ENCODE data around the gene ANKLE1.

Gene ANKLE1

DNA sequence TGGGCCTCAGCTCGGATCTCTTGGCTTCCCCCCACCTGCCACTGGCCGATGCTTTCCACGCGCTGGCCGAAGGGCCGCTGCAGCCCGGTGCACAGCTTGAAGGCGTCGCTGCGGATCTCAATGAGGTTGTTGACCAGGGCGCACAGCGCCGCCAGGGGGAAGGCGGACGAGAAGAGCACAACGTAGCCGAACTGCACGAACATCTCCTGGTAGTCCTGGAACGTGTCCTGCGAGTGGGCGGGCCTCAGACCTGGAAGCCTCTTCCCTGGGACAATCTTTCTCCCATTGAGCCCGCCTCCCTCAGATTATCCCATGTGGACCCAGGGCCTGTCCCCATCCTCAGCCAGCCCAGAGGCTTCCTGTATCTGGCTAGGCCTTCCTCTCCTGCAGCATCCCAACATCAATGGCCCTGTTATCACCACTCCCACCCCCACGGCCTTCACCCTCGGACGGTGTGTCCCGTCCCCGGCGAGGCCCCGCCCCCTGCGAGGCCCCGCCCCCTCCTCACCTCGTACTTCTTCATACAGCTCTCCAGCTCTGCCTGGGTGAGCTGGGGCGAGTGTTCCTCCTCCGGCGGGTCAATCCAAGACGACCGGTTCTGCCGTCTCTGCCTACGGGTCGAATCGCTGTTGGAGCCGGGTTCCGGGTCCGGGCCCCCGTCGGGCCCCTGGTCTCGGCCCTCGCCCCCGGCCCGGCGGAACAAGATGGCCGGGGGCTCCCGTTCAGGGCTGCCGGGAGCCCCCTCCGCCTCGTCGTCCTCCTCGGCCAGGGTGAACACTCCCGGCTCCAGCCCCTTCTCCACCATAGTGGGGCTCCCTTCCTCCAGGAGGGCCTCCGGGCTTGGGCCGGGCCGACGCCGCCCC lies 46.2 kb downstream of the ANKLE1 start:
- no peak for FAIRE-seq

DNA sequence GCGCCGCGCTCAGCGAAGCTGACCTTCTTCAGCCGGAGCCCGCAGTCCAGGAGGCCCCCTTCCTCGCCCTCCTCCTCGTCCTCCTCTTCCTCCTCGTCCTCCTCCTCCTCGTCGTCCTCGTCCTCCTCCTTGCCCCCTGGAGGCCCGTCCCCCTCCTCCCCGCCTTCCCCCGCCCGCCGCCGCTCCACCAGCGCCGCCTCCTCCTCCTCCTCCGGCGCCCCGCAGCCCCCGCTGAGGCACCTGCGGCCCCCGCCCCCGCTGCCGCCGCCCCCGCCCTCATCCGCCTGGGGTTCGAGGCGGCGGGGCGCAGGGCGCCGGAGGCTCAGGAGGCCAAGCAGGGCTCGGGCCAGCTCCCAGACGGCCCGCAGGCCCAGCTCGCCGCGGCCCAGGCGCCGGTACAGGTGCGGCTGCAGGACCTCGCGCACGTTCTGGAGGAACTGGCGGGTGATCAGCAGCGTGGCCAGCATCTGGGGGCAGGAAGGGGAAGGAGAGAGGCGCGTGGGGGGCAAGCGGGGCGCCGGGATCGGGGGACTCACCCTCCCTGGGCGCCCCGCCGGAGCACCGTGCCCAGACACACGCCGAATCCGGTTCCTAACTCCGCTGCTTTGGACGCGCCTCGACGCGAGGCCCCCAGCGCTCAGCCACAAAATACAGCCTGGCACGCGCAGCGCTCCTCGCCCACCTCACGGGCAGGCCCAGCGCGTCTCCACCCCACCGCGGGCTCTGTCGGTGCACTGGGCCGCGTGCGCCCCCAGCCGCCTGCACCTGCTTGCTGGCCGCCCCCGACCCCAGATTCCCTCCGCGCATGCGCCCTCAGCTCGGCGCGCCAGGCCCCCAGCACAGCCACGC lies 47.0 kb downstream of the ANKLE1 start:
- no peak for FAIRE-seq

DNA sequence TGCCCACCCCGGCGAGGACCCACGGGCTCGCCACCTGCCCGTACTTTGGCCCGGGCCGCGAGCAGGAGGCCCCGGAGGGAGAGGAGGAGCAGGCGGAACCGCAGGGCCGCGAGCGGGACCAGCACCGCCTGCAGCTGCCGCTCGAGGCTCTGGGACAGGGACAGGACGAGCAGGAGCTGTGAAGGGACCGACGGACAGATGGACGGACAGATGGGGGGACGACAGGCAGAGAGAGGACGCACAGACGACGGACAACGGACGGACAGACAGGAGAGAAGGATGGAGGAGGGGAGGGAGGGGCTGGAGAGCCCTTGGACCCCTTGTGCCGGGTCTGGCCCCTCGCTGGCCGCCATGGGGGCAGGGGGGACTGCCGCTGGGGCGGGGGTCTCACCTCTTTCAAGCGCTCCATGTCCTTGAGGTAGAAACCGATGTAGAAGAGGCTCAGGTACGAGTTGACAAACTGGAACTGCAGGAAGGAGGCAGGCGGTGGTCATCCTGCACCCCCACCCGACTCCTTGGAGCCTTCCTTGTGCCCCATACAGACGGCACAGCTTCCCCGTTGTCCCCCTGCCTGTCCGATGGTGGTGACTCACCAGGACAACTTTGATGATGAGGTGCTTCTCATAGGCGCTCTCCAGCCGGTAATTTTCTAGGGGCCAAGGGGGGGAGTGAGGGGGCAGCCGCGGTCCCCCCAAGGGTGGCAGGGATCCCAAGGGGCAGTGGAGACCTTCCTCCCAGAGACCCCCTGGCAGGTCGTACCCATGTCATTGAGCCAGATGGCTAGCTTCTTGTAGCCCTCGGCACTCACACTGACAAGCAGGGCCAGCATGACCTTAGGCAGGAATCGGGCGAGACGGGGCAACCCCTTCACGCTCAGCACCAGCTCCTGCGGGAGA lies 47.9 kb downstream of the ANKLE1 start:
- no peak for FAIRE-seq

DNA sequence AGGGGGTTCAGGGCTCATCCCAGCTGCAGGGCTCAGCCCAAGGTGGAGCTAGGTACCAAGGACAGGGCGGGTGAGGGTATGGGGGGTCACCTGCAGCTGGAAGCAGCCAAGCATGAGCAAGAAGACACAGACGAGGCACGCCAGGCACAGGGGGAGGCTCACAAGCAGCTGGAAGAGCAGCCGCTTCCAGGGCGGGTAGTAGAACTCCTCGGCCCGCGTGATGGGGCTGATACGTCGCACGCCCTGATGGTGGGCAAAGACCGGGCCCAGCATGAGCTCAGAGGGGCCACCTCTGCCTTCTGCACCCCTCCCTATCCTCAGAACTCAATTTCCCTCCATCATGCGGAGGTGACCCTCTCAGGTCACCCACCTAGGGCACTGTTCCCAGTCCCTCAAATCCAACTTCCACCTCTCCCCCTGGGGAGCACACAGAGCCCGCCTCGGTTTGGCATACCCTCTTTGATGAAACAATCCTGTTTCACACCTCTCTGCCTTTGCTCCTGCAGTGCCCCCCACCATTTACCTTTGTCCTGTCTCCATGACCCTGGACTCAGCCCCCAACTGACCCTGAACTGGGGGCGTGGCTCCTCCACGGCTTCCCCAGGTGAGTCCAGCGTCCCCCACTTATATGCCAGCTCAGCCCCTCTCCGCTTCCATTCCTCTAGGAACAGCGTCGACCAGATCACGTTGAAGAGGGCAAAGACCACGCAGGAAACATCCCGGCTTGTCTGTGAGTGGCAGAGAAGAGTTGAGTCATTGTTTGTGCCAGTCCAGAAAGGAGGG lies 48.8 kb downstream of the ANKLE1 start:
- no peak for FAIRE-seq

DNA sequence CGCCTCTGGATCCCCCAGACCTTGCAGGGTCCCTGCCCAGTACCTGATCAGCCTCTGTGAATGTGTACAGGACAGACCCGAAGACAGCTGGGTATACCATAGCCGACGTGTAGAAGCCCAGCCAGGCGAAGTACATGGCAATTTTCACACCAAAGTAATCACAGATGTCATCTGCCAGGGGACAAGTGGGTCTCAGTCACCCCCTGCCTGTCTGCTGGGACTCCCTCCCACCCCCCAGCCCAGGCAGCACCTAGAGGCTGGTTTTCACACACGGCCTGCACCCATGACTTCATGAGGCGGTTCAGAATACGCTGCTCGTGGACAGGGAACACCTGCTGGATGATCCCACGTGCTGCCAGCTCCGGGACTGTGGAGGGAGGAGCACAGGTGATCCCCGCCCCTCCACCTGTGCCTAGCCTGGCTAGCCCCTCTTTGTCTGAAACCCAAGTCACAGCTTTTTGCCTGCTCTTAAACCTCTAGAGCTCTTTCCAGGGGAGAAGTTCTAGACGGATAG lies 49.4 kb downstream of the ANKLE1 start:
- FAIRE-seq = no peak

DNA sequence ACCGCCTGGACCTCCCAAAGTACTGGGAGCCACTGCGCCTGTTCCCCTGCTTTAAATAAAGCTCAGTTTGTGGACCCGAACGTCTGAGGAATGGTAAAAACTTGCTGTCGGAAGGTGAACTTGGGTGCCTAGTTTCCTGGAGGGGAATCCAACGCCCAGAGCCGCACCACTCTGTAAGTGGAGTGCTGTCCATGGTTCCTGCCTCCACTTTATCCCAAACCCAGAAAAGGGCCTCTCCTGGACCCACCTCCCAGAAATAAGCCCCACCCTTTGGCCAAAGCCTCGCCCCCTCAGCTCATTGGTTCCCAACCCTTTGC lies 50.6 kb downstream of the ANKLE1 start:
- no peak for FAIRE-seq

DNA sequence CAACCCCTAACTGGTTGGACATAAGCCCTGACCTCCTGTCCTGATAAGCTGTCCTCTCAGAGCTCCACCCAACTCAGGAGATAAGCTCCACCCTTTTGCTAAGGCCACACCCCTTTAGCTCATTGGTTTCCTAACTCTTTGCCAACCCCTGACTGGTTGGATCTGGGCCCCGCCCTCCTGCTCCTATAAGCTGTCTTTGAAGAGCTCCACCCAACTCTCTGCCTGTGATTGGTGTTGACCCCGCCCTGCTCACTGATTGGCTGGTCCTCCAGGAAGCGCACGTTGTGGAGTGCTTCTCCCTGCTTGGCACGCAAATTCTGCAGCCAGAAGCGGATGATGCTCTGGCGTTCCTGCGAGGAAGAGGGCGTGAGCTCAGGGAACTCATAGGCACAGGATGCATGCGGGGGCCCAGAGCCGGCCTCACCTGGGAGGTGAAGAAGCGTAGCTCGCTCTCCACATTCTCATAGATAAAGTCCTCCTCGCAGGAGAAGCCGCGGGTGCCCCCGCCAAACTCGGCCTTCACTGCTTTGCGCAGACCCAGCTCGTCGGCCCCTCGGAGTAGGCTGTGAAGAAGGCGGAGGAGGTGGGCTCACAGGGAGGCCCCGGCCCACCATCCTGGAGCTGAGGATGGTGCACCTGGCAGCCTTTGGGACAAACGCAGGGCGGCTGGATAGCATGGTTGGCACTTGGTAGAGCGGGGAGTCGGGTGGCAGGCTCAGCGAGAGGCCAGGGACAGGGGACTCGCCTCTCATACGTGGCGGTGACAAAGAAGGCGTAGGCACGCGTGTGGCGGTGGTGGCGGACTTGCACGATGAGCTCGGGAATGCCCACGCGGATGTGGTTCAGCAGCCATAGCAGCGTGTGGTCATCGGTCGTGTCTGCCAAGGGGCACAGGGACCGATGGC lies 51.2 kb downstream of the ANKLE1 start:
- no peak for FAIRE-seq

DNA sequence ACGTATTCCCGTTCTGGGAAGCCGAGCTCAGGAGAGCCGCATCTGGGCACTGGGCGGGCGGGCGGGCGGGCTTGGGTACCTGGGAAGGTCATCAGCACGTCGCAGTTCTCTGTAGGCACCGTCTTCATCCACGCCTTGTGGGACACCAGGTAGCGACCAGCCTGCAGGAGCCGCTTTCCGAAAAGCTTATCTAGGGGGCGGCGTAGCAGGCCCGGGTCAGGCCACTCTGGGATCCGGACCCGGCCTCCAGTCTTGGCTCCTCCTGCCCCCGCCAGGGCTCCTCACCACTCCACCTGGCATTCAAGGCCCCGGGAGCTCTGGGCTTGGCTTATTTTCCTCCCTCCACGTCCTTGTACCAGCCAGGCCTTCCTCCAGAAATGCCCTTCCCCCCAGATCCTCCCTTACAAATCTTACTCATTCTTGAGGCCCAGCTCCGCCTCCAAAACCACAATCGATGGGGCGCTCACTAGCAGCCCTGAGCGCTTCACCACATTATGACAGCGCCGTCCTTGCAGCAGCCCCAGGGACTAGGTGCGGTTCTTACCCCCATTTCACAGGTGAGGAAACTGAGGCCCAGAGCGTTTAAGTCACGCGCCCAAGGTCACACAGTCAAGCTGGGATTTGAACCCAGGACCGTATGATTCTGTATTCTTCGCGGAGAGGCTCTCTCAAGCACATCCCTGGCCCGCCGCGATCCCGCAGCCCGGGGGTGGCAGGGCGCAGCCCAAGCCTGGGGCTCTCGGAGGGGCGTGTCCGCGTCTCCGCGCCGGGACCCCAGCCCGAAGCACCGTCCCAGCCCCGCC lies 52.1 kb downstream of the ANKLE1 start:
- no peak for FAIRE-seq

DNA sequence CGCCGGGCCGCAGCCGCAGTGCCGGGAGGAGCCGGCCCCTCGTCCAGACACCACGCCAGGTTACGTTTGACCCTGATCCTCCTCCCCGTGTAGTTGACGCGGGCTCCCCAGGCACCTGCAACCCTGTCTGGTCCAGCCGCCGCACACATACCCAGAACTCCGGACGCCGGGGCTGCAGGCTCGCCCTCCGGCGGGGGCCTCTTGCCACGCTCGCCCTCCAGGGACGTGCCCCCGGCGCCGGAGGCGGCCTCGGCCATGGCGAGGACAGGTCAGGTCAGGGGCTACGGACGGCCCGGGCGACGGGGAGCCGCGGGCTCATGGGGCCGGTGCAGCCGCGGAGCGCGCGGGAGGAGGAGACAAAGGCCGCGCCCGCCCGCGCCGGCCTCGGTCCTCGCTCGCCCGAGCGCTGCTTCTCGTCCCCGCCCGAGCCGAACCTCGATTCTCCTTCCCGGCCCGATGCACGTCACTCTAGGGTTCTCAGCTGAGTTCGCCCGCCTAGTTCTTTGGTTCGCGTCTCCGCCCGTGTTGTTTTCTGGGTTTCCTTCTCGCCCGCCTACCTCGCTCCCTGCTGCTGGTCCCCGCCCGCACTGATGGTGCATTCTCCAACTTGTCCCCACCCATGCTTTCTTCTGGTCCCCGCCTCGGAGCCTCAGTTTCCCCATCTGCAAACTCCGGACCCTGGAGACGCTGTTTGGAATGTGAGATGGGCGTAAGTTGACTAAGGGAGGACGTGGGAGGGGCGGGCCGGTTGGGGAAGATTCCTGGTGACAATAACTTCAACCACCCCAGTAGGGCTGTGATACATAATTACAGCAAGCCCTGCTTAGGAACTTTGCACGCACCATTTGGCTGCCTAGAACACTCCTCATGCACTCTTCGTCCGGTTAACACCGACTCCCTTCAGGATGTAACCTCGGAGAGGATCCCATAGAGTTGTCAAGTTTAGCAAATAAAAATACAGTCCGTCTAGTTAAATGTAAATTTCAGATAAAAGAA lies 53.0 kb downstream of the ANKLE1 start, which contains the start of gene ANO8:
Gene ANO8, minus strand, starts transcription at position 442 of the 996 bp plus-strand sequence. Its CDS starts 185 bp downstream, at position 257.
- no peak for FAIRE-seq

DNA sequence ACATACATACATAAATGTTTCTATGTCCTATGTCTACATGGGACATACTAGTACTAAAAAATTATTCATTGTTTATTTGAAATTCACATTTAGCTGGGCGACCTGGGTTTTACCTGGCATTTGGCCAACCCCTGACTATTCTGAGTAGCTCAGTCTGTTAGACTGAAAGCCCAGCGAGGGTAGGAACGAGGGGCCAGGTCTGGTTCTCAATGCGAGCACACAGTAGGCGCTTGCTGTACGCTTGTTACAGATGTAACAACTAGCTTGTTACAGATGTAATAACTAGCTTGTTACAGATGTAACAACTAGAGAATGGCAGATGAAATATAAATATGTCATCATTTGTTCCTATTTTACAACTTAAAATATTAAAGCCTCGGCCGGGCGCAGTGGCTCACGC lies 53.9 kb downstream of the ANKLE1 start:
- FAIRE-seq = no peak
